GM13977 (cell line): ENCODE results near the gene NSUN2.

Experiments used
- DNase-seq: peaks from one replicate; pipeline ENCODE4 v3.0.0; 2012; ENCODE audit warnings: low spot score
- in situ Hi-C: fragments of 300-500 bp; cut with MboI; formaldehyde crosslinking; loops from one replicate; pipeline ENCODE4 v1.12.0; 2022; ENCODE audit warnings: low sequenced_read_pairs, low pct_unique_long_range_greater_than_20kb, mixed read lengths, inconsistent platforms; ENCODE audit not compliant: unreplicated experiment
- TF ChIP-seq, protein P1 (sequence below): IDR thresholded peaks from 2 replicates; pipeline ENCODE4 v1.5.1; 2012; ENCODE audit warnings: mild to moderate bottlenecking, control low read depth; ENCODE audit not compliant: insufficient read depth; ENCODE audit errors: extremely low read depth, missing control alignments

The NSUN2 gene

DNA sequence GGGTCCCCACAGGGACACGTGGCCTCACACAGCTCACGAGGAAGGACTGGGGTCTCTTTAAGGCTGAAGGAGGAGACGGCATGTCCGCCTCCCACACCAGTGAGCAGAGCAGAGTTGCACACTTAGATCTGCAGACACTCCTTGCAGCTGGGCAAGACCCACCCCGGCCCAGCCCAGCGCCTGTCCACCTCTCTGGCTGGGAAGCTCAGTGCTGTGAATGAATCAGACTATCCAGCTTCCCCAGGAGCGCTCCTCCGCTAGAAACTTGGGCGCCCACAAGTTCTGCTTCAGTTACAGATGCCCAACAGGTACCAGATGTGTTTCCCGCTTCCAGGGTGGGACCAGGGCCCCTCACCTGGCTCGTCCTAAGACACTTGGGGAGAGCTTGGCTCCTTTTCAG, 78.9 kb downstream of the NSUN2 start:
- DNase-seq, result no peak
- in situ Hi-C loops, result no loop called here
- TF ChIP-seq, protein P1, sequence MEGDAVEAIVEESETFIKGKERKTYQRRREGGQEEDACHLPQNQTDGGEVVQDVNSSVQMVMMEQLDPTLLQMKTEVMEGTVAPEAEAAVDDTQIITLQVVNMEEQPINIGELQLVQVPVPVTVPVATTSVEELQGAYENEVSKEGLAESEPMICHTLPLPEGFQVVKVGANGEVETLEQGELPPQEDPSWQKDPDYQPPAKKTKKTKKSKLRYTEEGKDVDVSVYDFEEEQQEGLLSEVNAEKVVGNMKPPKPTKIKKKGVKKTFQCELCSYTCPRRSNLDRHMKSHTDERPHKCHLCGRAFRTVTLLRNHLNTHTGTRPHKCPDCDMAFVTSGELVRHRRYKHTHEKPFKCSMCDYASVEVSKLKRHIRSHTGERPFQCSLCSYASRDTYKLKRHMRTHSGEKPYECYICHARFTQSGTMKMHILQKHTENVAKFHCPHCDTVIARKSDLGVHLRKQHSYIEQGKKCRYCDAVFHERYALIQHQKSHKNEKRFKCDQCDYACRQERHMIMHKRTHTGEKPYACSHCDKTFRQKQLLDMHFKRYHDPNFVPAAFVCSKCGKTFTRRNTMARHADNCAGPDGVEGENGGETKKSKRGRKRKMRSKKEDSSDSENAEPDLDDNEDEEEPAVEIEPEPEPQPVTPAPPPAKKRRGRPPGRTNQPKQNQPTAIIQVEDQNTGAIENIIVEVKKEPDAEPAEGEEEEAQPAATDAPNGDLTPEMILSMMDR, result no peak

DNA sequence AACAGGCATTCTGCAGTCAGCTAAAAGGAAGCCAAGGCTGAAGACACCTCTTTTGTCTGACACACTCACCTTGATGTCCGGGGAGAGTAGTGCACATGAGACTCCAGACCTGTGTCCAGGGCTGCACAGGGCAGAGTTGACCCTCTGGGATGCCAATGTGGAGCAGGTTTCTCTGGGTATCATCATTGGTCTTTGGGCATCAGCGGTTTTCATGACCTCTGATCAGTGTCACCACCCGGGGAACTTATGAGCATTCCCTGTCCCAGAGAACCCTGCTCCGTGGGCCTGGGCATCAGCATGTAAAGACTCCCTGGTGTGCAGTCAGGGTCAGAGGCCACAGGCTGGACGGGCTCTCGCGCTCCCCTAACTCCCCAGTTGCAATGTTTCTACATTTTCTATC, 80.2 kb downstream of the NSUN2 start:
- in situ Hi-C loops, result no loop called here
- DNase-seq, result no peak
- TF ChIP-seq, protein P1, result no peak

DNA sequence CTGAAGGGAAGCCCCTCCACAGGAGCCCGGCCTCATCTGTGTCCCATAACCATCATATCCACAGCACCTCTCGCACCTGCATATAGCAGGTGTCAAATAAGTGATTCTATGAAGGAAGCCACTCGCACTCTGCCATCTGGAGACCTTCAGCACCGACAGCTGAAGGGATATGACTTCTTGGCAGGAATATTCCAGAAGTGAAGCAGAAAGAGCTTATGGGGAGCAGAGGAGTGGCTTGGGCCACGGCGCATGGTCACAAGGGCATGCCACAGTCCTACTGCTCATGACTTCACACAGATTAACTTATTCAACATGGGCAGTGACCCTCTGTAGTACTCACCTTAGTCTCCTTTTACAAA, 80.9 kb downstream of the NSUN2 start:
- TF ChIP-seq, protein P1, result no peak
- no peak for DNase-seq
- in situ Hi-C loops, result no loop called here

DNA sequence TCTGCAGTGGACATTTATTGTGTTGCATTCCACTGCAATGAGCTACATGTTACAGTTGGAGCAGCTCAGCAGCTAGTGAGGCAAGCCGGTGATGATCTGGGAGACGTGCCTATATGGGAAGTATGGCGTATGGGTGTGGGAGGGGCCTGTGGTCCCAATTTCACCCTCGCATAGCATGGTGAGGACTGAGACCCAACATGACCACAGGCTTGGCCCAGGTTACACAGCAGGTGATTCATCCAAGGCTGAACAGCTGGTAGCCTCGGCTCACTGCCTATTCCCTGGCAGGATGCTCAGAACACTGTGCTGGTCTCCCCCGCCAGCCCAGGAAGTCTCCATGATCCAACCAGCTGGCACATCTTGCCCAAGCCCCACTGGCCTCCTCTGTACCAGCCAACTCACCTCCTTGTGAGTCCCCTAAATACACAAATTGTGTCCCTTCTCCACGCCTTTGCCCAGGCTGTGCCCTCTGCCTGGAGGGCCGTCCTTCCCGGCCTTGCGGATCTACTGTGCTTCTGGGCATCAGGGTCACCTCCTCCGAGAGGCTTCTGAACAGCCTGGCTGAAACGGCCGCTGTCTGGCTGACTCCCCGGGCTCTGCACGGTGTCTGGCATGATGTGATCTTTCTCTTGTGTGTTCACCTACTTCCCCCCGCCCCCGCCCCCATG, 81.4 kb downstream of the NSUN2 start:
- no peak for DNase-seq
- in situ Hi-C loops, result no loop called here
- TF ChIP-seq, protein P1, result no peak

DNA sequence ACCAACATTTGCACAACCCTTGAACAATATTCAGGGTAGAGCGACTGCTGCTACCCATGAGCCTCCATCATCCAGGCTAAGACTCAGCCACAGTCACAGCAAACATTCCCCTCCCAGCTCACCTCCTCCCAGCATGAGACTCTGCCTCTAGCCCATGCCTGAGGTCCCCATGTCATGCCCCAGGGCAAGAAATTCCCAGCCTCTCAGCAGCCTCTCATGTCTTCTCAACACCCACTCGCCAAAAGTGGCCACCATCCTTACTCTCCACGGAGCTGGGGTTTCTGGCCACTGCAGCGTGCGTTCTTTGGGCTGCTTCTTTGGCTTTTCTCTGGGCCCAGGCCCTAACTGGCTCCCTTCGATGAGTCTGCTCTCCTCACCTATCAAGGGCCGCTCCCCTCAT, 82.2 kb downstream of the NSUN2 start:
- in situ Hi-C loops, result no loop called here
- TF ChIP-seq, protein P1, result no peak
- DNase-seq, result no peak
